ENCODE measurements around the gene EGFL7. TPM values are rescaled to one million over a fixed set of nuclear protein-coding genes. Genes with fewer than 3 reads are reported as not detected.

EGFL7 gene
- total and polyA plus RNA-seq, 7 donors = 6.0 to 75.6 (median 43.4) TPM

- intact Hi-C loops (cut with DNase I) = no loop called here
- Histone ChIP-seq H3K27ac (peak overlapping the region; percentile 3 to 62 (median 28)), H3K4me1 (peaks cover 0 to 32% (median 26%) of the 10 kb centered on the region in 4 donors), H3K9me3 (no peaks in the 10 kb centered on the region), H3K36me3 (no peaks in the 10 kb centered on the region), H3K27me3 (peaks cover 0 to 20% (median 20%) of the 10 kb centered on the region in 3 donors), H3K4me3 (no peak overlapping the region)
- DNase-seq = no peak
- no peak for TF ChIP-seq EP300 (IDR thresholded peaks at IDR 0.05)
- TF ChIP-seq POLR2AphosphoS5 (IDR thresholded peaks at IDR 0.05) = no peak
- TF ChIP-seq CTCF (IDR thresholded peaks at IDR 0.05) = no peak
- no peak for TF ChIP-seq POLR2A (IDR thresholded peaks at IDR 0.05)
- WGBS, 2 donors = 24 to 52% methylated on average over 8 of the region's 8 CpGs
Measured at GRCh38 chr9:136714893-136715274, 52.2 kb downstream of the EGFL7 start.

GRCh38 chr9:136717399-136717798, 54.7 kb downstream of the EGFL7 start:
- TF ChIP-seq CTCF (IDR thresholded peaks at IDR 0.05) (no peak), POLR2A (IDR thresholded peaks at IDR 0.05) (no peak), POLR2AphosphoS5 (IDR thresholded peaks at IDR 0.05) (no peak), EP300 (IDR thresholded peaks at IDR 0.05) (no peak)
- Histone ChIP-seq H3K4me3 (no peak overlapping the region), H3K36me3 (peaks cover 0 to 12% (median 6%) of the 10 kb centered on the region in 4 donors), H3K4me1 (peaks cover 0 to 48% (median 37%) of the 10 kb centered on the region in 4 donors), H3K27ac (no peak overlapping the region), H3K27me3 (peaks cover 0 to 13% (median 13%) of the 10 kb centered on the region in 3 donors), H3K9me3 (no peaks in the 10 kb centered on the region)
- 52 to 84% methylated on average over 16 of the region's 16 CpGs for WGBS, 2 donors
- intact Hi-C loops (cut with DNase I) = no loop called here
- no peak for DNase-seq

GRCh38 chr9:136718345-136719194, 55.9 kb downstream of the EGFL7 start:
- Histone ChIP-seq H3K4me1 (peaks cover 0 to 46% (median 29%) of the 10 kb centered on the region in 4 donors), H3K27ac (peak overlapping the region in 2 of 4 donors; percentile 32 to 74), H3K4me3 (no peak overlapping the region), H3K27me3 (peaks cover 0 to 3% (median 3%) of the 10 kb centered on the region in 3 donors), H3K9me3 (no peaks in the 10 kb centered on the region), H3K36me3 (peaks cover 9 to 23% (median 16%) of the 10 kb centered on the region in 4 donors)
- 30 to 70% methylated on average over 20 of the region's 20 CpGs for WGBS, 2 donors
- TF ChIP-seq EP300 (IDR thresholded peaks at IDR 0.05) = no peak
- no peak for TF ChIP-seq CTCF (IDR thresholded peaks at IDR 0.05)
- no peak for TF ChIP-seq POLR2AphosphoS5 (IDR thresholded peaks at IDR 0.05)
- TF ChIP-seq POLR2A (IDR thresholded peaks at IDR 0.05) = no peak
- no peak for DNase-seq
- intact Hi-C loops (cut with DNase I) = no loop called here

- Histone ChIP-seq H3K4me3 (no peak overlapping the region), H3K9me3 (no peaks in the 10 kb centered on the region), H3K36me3 (peaks cover 17 to 31% (median 23%) of the 10 kb centered on the region in 4 donors), H3K27me3 (no peaks in the 10 kb centered on the region), H3K4me1 (peaks cover 0 to 47% (median 27%) of the 10 kb centered on the region in 4 donors), H3K27ac (peak overlapping the region in 3 of 4 donors; percentile 32 to 74 (median 73))
- intact Hi-C loops (cut with DNase I) = no loop called here
- 16 to 54% methylated on average over 24 of the region's 24 CpGs for WGBS, 2 donors
- no peak for DNase-seq
- no peak for TF ChIP-seq POLR2A (IDR thresholded peaks at IDR 0.05)
- no peak for TF ChIP-seq EP300 (IDR thresholded peaks at IDR 0.05)
- TF ChIP-seq CTCF (IDR thresholded peaks at IDR 0.05) = no peak
- no peak for TF ChIP-seq POLR2AphosphoS5 (IDR thresholded peaks at IDR 0.05)
Measured at GRCh38 chr9:136719195-136719880, 56.6 kb downstream of the EGFL7 start.

All from sigmoid colon (tissue), 7 donors.